ENCODE measurements around the gene CILP2.

- TF ChIP-seq, protein P1, sequence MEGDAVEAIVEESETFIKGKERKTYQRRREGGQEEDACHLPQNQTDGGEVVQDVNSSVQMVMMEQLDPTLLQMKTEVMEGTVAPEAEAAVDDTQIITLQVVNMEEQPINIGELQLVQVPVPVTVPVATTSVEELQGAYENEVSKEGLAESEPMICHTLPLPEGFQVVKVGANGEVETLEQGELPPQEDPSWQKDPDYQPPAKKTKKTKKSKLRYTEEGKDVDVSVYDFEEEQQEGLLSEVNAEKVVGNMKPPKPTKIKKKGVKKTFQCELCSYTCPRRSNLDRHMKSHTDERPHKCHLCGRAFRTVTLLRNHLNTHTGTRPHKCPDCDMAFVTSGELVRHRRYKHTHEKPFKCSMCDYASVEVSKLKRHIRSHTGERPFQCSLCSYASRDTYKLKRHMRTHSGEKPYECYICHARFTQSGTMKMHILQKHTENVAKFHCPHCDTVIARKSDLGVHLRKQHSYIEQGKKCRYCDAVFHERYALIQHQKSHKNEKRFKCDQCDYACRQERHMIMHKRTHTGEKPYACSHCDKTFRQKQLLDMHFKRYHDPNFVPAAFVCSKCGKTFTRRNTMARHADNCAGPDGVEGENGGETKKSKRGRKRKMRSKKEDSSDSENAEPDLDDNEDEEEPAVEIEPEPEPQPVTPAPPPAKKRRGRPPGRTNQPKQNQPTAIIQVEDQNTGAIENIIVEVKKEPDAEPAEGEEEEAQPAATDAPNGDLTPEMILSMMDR (IDR thresholded peaks at IDR 0.05), result no peak
- TF ChIP-seq ZFX (IDR thresholded peaks at IDR 0.05; ENCODE audit: borderline replicate concordance), result no peak
Observed at GRCh38 chr19:19528721-19529490, 9.2 kb upstream of the CILP2 start, which contains the start of gene YJEFN3.

Data from 22Rv1 (cell line).